ENCODE measurements around the gene VPS45.
A peak's percentile ranks its signal among the peaks of the same experiment; 100 is the strongest.
"Not testable (repeated sequence)": the region's sequence is repeated elsewhere in the genome, so short reads cannot be mapped to it uniquely, and the experiment has no call there.

The VPS45 gene

GRCh38 chr1:150127868-150128267 is 60.3 kb downstream of the VPS45 start:
- no peak for DNase-seq (ENCODE audit: low spot score)
- FAIRE-seq, result no peak

- DNase-seq (ENCODE audit: low spot score) (no peak), FAIRE-seq (no peak)
Measured at GRCh38 chr1:150132372-150132771, 64.8 kb downstream of the VPS45 start.

DNA sequence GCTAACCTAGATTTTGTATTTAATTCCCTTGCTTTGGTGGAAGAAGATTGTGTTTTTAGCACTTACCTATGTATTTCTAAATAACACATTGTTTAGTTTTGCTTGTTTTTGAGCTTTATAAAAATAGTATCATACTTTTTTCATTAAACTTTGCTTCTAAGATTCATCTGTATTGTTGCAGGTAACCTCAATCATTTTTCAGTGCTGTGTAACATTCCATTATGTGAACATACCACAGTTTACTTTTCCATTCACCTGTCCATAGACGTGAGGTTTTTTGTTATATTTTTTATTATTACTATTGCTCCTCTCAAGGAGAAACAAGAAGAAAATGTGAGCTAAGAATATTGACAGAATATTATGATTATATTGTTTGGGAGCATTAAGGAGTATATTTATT is 67.0 kb downstream of the VPS45 start:
- DNase-seq (ENCODE audit: low spot score), result no peak
- FAIRE-seq, result no peak

GRCh38 chr1:150135400-150135799 is 67.8 kb downstream of the VPS45 start:
- not testable (repeated sequence) for DNase-seq (ENCODE audit: low spot score); FAIRE-seq

GRCh38 chr1:150138044-150138443 is 70.5 kb downstream of the VPS45 start:
- no peak for DNase-seq (ENCODE audit: low spot score)
- no peak for FAIRE-seq

DNA sequence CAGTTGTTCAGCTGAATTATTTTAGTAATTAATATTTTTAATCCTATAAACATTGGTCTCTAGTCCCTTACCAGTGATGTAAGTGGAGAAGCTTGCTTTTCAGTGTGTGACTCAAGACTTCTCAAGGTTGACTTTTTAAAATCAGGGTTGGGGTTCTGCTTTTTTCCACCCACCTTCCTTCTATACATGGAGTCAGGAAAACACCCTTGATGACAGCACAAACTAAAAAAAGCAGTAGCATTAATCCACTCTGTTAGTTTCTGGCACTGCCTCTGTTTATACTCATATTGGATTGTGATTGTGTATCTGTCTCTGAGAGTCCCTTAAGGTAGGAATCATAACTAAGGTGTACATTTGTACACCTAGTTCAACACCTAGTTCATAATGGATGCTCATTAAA is 73.9 kb downstream of the VPS45 start:
- DNase-seq (ENCODE audit: low spot score) (no peak), FAIRE-seq (no peak)

GRCh38 chr1:150142083-150142482 is 74.5 kb downstream of the VPS45 start:
- no peak for DNase-seq (ENCODE audit: low spot score)
- FAIRE-seq, result no peak

DNA sequence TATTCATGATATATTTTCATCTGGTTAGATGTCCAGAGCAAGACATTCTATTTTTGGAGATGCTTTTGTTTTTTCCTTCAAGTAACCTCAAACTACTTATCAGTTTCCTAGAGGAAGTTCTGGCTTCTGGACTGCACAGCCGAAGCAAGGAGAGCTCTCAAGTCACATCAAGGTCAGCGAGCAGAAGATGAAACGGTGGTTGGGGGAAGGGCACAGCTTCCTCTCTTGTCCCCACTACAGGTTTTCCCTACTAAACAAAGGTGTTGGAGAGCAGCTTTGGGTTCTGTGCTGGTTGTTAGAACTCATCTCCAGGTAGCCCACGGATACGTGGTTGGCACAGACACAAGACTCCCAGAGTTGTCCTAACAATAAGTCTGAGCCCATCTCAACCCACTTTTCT is 77.0 kb downstream of the VPS45 start:
- DNase-seq (ENCODE audit: low spot score) (no peak), FAIRE-seq (no peak)

DNA sequence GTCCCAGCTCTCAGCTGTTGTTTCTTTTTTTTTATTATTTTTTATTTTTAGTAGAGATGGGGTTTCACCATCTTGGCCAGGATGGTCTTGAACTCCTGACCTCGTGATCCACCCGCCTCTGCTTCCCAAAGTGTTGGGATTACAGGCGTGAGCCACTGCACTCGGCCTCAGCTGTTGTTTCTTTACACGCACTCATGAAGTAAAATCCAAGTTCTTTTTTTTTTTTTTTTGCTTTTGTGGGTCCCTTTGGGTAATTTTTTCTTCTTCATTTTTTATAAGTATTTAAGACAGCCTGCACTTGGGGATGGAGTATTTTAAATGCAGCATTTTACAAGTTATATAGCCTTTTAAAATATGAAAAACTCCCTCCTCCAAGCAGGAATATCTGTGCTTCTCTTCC is 78.4 kb downstream of the VPS45 start:
- FAIRE-seq; DNase-seq (ENCODE audit: low spot score): not testable (repeated sequence)

DNA sequence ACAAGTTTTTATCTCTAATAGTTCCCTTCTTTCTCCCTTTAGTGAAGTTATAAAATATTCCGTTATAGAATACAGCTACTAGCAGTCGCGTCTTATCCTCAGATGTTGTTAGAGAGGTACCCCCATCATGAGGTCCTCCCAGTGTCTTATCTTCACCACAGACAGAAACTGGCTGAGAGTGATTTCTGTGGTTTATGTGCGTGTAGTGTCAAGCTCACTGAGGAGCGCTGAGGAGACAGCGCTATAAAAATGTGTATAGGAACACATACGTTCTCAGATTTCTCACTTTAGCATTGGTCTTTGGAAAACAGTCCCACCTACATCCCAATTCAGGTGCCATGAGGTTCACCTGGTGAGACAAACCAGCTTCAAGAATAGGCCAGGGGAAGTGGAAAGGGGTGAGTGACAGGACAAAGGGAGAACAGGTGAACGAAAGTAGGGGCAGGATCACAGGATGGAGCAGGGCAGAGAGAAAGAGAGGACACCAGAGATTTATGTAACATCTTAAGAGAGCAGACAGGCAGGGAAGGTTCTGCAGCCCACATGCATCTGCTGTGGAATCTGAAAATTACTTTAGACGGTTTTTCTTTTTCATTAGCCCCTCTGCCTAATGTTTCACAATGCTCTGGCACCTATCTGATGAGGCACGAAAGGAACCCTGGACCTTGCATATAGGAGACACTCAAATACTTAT is 79.4 kb downstream of the VPS45 start:
- FAIRE-seq (no peak), DNase-seq (ENCODE audit: low spot score) (no peak)

DNA sequence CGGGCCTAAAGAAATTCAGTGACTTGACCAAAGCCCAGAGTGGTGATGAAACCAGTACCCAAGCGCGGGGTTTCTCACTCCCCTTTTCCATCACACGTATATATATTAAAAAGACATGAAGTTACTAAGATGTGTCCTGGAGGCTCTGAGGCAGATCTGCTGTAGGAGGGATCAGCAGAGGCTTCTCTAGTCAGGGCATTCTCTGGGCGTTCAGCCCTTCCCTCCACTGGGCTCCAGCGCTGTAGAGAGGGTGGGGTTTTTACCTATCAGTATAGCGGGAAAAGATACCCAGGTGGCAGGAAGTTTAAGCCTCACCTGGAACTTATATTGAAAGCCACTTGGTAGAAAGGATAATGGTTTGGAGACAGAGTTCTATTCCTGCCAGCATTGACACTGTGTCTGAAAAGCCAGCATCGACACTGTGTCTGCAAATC is 81.3 kb downstream of the VPS45 start:
- no peak for DNase-seq (ENCODE audit: low spot score)
- FAIRE-seq, result no peak

DNA sequence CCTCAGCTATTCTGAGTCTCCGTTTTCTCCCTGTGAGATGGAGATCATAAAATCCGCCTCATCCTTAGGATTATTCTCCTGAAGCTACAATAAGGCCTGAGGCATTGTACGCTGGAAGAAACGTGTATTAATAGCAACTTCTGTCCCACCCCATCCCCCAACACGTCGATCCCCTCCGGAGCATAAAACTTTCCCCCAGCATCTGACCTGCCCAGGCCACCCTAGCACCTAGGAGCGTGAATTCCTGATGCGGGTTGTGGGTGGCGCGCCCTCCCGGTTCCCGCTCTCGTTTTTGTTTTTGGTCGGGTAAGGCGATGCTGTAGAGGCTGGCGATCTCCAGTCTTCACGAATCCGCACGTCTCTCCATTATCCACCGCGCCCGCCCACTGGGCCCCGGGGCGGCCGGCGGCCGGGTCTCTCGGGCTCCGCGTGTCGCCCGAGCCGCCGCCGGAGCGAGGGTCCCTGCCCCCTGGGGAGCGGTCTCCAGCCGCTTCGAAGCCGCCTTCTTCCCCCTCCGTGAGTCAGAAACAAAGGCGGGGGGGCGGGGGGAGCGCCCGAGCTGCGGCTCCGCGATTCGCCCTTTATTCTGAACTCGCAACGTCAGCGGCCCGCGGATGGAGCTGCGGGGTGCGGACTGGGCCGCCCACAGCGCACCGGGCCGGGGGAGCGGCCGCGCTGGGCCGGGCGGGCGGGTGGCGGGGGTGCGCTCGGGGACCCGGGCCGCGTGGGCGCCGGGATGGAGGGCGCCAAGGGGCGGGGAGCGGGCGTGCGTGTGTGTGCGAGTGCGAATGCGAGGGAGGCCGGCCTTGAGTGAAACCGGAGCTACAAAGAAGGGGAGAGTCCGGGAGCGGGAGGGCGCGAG is 81.9 kb downstream of the VPS45 start, which contains the start of gene PLEKHO1:
Gene PLEKHO1, plus strand, starts transcription at position 646 of the 862 bp plus-strand sequence. CDS start 342 bp downstream, outside the sequence.
- DNase-seq (ENCODE audit: low spot score) (peak; percentile 35), FAIRE-seq (no peak)

GRCh38 chr1:150150133-150151021 is 82.8 kb downstream of the VPS45 start:
- DNase-seq (ENCODE audit: low spot score) (no peak), FAIRE-seq (no peak)

DNA sequence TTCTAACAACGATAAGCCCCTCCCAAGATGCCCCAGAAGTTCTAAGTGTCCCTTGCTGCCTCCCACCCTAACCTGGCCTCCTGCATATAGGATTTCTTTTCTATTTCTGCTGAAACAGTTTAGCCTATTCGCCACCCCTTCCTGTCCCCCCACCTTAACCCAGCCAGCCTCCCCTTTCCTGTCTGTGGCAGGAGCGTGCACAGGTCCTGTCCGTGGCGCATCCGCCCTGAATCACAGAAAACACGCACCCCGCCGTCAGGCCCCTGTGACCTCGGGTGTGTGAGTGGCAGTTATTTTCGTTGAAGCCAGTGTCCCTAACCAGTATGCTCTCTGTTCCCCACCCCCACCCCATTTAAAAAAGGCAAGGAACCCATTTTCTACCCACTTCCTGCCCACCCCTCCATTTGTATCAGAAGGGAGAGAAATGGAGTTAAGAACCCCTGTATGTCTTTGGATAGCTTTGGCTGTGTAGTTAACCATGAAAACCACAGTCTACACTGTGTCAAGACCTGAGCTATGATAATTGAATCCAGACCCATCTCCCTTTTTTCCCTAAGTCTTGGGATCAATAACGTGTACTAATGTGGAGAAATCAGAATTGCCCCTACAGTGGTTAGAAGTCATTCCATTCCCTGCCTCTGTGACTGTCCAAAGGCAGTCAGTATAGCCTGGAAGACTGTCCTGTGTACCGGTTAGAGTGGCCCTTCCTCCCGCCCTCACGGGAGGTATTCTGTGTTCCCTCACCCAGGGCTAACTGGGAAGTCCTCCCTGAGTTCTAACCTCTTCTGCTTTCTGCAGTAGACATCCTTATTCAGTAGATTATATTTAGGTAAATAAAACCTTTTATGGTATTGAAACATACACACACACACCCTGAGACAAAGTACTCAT is 84.0 kb downstream of the VPS45 start:
- DNase-seq (ENCODE audit: low spot score) (no peak), FAIRE-seq (no peak)

GRCh38 chr1:150152182-150152536 is 84.6 kb downstream of the VPS45 start:
- FAIRE-seq (no peak), DNase-seq (ENCODE audit: low spot score) (no peak)

- FAIRE-seq (no peak), DNase-seq (ENCODE audit: low spot score) (peak; percentile 37)
Measured at GRCh38 chr1:150152772-150153456, 85.3 kb downstream of the VPS45 start.

DNA sequence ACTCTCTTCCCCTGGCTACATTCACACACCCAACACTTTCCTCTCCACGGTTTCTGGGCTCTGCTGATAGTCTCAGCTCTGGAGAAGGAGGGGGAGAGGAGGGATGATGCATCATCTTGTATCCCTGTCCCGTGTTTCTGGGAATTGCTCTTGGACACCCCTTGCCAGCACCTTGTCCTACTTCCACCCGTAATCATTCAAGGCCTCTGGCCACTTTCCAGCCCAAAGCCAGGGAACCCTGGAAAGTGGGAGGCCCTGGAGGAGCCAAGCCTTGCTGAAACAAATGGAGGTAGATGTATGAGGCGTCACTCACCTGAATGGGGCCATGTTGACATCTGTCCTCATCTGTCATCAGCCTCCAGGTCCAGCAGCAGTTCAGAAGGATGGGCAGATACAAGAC is 86.6 kb downstream of the VPS45 start:
- DNase-seq (ENCODE audit: low spot score), result no peak
- FAIRE-seq, result no peak

GRCh38 chr1:150155413-150156071 is 88.0 kb downstream of the VPS45 start:
- FAIRE-seq (no peak), DNase-seq (ENCODE audit: low spot score) (no peak)

- FAIRE-seq (no peak), DNase-seq (ENCODE audit: low spot score) (no peak)
Measured at GRCh38 chr1:150156868-150157603, 89.5 kb downstream of the VPS45 start.

All from RCC 7860 (cell line).